ENCODE measurements around the gene EBLN2. TPM values are rescaled to one million over a fixed set of nuclear protein-coding genes. Genes with fewer than 3 reads are reported as not detected.

EBLN2 gene
- total and polyA plus RNA-seq, 9 of the 15 experiments (the other 6 are each of a cell fraction or from before 2014, with no cell fraction given), result 0.39 to 4.6 (median 2.2) TPM

DNA sequence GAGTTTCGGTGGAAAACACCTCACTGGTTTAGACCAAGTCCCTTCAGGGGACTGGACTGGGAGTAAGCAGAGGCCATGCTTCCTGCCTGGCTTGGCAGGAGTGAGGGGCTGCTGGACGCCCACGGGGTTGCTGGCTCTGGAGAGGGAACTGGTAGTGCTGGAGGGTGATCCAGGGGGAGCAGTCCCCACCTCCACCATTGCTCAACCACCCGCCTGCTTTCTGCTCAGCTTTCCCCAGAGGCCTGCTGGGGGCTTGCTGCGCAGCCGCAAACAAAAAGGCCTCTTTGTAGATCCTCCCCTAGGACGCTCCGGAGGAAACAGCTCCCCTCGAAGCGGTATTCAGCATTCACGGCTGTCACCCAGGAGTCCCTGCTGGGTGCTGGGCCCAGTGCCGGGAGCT lies 33.5 kb downstream of the EBLN2 start:
- WGBS (ENCODE audit: insufficient coverage, low coverage, missing lambda C conversion rate), result 36% methylated on average over 7 of the region's 12 CpGs
- in situ Hi-C loops (cut with MboI) (loop anchor here (5.0 to 25.0 kb wide), 2 partner anchors 332 to 1383 kb away; no protein-coding TSS in a partner anchor), intact Hi-C loops (cut with micrococcal nuclease) (no loop called here)
- H3K27me3 ChIP-seq (ENCODE audit: control insufficient read depth in 2 of 2, insufficient read depth in 2 of 2, low read length in 2 of 2), result peaks cover 0 to 12% of the 10 kb centered on the region in 2 experiments; a peak in 2 of 5 replicates
- CTCF ChIA-PET (ENCODE audit: low intra/inter-chr PET ratio), result interaction anchor here (0.6 kb wide), 1 partner anchor 1382 kb away, joined by 3 read pairs; no protein-coding TSS in a partner anchor
- H3K27ac ChIP-seq (ENCODE audit: extremely low read depth, low read depth, low read length), result no peak overlapping the region
- BruUV-seq (replicated peaks), result no TSS peak
- H3K9ac ChIP-seq (ENCODE audit: insufficient read depth in 1 of 2, low read depth in 2 of 2, low read length in 2 of 2), result 0 out of 4 replicates have a peak overlapping the region, but pooled peaks of 1 of the 2 experiments have one; percentile 36
- H3K36me3 ChIP-seq (ENCODE audit: control insufficient read depth, insufficient read depth, low read length), result no peaks in the 10 kb centered on the region
- no peak for DNase-seq (ENCODE audit: extremely low read depth in 1 of 4, low spot score in 3 of 4)
- no peaks in the 10 kb centered on the region; a peak in 1 of 5 replicates for H3K4me1 ChIP-seq (replicated peaks in 1 of 2; ENCODE audit: control insufficient read depth in 2 of 2, insufficient read depth in 2 of 2, low read length in 2 of 2)
- POLR2A ChIA-PET, result interaction anchor here (0.6 kb wide), 1 partner anchor 356 kb away, joined by 3 read pairs; no protein-coding TSS in a partner anchor
- no peaks in the 10 kb centered on the region for H4K20me1 ChIP-seq (replicated peaks; ENCODE audit: control insufficient read depth, insufficient read depth, low read length)
- TF ChIP-seq ZNF316 (IDR thresholded peaks at IDR 0.05) (no peak), ZBTB49 (CRISPR knock-in tag; IDR thresholded peaks at IDR 0.05; ENCODE audit: borderline replicate concordance) (no peak), ZFP1 (CRISPR knock-in tag; IDR thresholded peaks at IDR 0.05) (no peak), AFF1 (IDR thresholded peaks at IDR 0.05; ENCODE audit: low read depth in 1 of 2, partially characterized antibody in 2 of 2) (no peak)
- FAIRE-seq, result no peak
- no peak overlapping the region for H3K4me2 ChIP-seq (ENCODE audit: insufficient read depth, low read length)
- H3K9me1 ChIP-seq (ENCODE audit: control insufficient read depth, insufficient read depth, low read length), result no peaks in the 10 kb centered on the region
- H3K4me3 ChIP-seq, result no peak overlapping the region
- H3K9me3 ChIP-seq (replicated peaks; ENCODE audit: control insufficient read depth, insufficient read depth, low read depth, low read length), result peaks cover 3% of the 10 kb centered on the region; the same call in 1 of the 2 replicates
- no peaks in the 10 kb centered on the region for H3K79me2 ChIP-seq (ENCODE audit: control insufficient read depth, insufficient read depth, low read length)
- no peak for ATAC-seq
- no peak overlapping the region for H2AFZ ChIP-seq (ENCODE audit: low read depth, low read length)

Data from K562 (cell line).